Body of pancreas (tissue), 4 donors: ENCODE results near the gene MT1B. TPM values are rescaled to one million over a fixed set of nuclear protein-coding genes. Genes with fewer than 3 reads are reported as not detected.

ENCODE experiments used
- ATAC-seq: fragments of 150-250 bp; one replicate; pipeline ENCODE4 v1.9.1; 2016
- DNase-seq, 4 donors: peaks; one replicate each; pipeline ENCODE4 v3.0.0-alpha.2; 2019
- H3K27ac ChIP-seq, 4 donors: fragments of 200-600 bp; sonication (generic); 1 replicate in 3 of 4; 2 replicates in 1 of 4; pipeline versions ENCODE4 v1.5.1 to v1.6.1; 2016 to 2019; ENCODE audit warnings: mild to moderate bottlenecking in 1 of 4, mixed read lengths in 1 of 4, moderate library complexity in 1 of 4
- H3K27me3 ChIP-seq, 2 donors: fragments of 200-600 bp; sonication (generic); one replicate each; pipeline ENCODE4 v1.6.0; 2016; ENCODE audit warnings: mild to moderate bottlenecking in 1 of 2
- H3K36me3 ChIP-seq, 2 donors: fragments of 200-600 bp; sonication (generic); replicated peaks in 1 of 2; 2 replicates each; pipeline ENCODE4 v1.5.1; 2016; ENCODE audit warnings: low read depth in 2 of 2; ENCODE audit not compliant: insufficient read depth in 1 of 2
- H3K4me1 ChIP-seq: fragments of 200-600 bp; sonication (generic); one replicate; pipeline ENCODE4 v1.6.0; 2016
- H3K4me3 ChIP-seq, 2 donors: fragments of 200-600 bp; sonication (generic); 1 replicate in 1 of 2; 2 replicates in 1 of 2; pipeline ENCODE4 v1.5.1; 2016 to 2019
- H3K9me3 ChIP-seq, 3 donors: fragments of 200-600 bp; sonication (generic); 1 replicate in 2 of 3; 2 replicates in 1 of 3; pipeline ENCODE4 v1.5.1; 2016
- CTCF ChIP-seq, 7 experiments: fragments of 450-650 bp in 4 of 7; fragments of 200-600 bp in 3 of 7; sonication (generic) in 3 of 7; IDR thresholded peaks; one replicate each; pipeline ENCODE4 v1.5.1; 2016 to 2019; ENCODE audit warnings: antibody characterized with exemption in 7 of 7
- POLR2A ChIP-seq, 3 donors: fragments of 450-650 bp; IDR thresholded peaks; one replicate each; pipeline ENCODE4 v1.6.1; 2016; ENCODE audit warnings: antibody characterized with exemption in 3 of 3, mild to moderate bottlenecking in 2 of 3
- WGBS, 2 donors: methylation state at CpG; one replicate each; pipeline ENCODE4 v1.1.5; 2017; 5-methylcytosine and 5-hydroxymethylcytosine counted together
- intact Hi-C: fragments of 100-400 bp; cut with DNase I; formaldehyde crosslinking; loops from one replicate; pipeline ENCODE4 v1.15.1; 2023
- total RNA-seq, 2 donors: library from RNA; depleted of rRNA; stranded (reverse); fragments of >200 nt; gene quantifications; one replicate each; pipeline ENCODE4 v1.1.0, GENCODE V29; 2016

The MT1B gene
- total RNA-seq, 2 donors from 2014 or later, result not detected

- intact Hi-C loops, result no loop called here
- ATAC-seq, result no peak
Observed at GRCh38 chr16:56623637-56624036, 28.0 kb upstream of the MT1B start.

DNA sequence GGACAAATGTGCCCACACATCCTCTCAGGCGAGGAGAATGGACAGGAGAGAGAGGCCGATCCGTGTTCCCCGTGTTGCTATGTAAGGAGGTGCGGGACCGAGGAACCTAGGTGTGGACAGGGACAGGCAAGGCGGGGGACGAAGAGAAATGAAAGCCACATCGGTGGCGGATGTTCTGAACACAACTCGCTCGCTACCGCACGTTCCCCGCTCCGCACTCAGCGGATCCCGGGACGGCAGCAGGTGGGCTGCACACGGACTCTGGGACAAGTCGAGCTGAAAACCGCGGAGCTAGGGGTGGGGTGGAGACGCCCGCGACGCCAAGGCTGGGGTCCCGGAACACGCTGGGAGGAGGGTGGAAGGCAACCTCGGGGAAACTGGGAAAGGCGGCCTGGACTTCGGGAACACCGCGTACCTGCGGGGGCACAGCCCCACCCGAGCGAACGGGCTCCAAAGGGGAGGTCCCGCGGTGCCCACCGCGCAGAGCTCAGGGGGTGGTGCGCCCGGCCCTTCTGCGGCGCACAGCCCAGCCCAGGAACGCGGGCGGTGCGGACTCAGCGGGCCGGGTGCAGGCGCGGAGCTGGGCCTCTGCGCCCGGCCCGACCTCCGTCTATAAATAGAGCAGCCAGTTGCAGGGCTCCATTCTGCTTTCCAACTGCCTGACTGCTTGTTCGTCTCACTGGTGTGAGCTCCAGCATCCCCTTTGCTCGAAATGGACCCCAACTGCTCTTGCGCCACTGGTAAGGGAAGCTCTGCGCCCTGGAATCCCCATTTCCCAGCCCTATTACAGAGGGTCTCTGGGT, 26.3 kb upstream of the MT1B start, which contains the start of gene MT1E:
TSS of gene MT1E (plus strand) at position 642 of the 803 bp plus-strand sequence. CDS start at position 713, 71 bp downstream.
- H3K27ac ChIP-seq, result peak within 1 kb of the TSS; percentile 93 to 98 (median 98)
- DNase-seq (peak; percentile 86 to 96 (median 90)), ATAC-seq (peak; percentile 88)
- H3K4me3 ChIP-seq, result peak within 1 kb of the TSS; percentile 29 to 40
- intact Hi-C loops, result no loop called here
- peaks cover 30% of the 10 kb centered on the region for H3K4me1 ChIP-seq
- H3K9me3 ChIP-seq, result no peaks in the 10 kb centered on the region
- WGBS, 2 donors, result 0 to 4% methylated on average over 23 to 62 of the region's 62 CpGs
- TF ChIP-seq POLR2A (IDR thresholded peaks at IDR 0.05), result peak; percentile 92 to 99 (median 99)
- TF ChIP-seq CTCF (IDR thresholded peaks at IDR 0.05), result peak in 1 of 7 experiments; percentile 21
- H3K36me3 ChIP-seq, result no peaks in the 10 kb centered on the region
- H3K27me3 ChIP-seq, result no peaks in the 10 kb centered on the region

More at GRCh38 chr16:56623637-56624036, 28.0 kb upstream of the MT1B start:
- Histone ChIP-seq H3K27ac (no peak overlapping the region), H3K36me3 (no peaks in the 10 kb centered on the region), H3K9me3 (no peaks in the 10 kb centered on the region), H3K4me3 (no peak overlapping the region), H3K4me1 (peaks cover 40% of the 10 kb centered on the region), H3K27me3 (no peaks in the 10 kb centered on the region)
- 89 to 95% methylated on average over 2 of the region's 2 CpGs for WGBS, 2 donors
- no peak for DNase-seq
- TF ChIP-seq POLR2A (IDR thresholded peaks at IDR 0.05) (no peak), CTCF (IDR thresholded peaks at IDR 0.05) (no peak)

DNA sequence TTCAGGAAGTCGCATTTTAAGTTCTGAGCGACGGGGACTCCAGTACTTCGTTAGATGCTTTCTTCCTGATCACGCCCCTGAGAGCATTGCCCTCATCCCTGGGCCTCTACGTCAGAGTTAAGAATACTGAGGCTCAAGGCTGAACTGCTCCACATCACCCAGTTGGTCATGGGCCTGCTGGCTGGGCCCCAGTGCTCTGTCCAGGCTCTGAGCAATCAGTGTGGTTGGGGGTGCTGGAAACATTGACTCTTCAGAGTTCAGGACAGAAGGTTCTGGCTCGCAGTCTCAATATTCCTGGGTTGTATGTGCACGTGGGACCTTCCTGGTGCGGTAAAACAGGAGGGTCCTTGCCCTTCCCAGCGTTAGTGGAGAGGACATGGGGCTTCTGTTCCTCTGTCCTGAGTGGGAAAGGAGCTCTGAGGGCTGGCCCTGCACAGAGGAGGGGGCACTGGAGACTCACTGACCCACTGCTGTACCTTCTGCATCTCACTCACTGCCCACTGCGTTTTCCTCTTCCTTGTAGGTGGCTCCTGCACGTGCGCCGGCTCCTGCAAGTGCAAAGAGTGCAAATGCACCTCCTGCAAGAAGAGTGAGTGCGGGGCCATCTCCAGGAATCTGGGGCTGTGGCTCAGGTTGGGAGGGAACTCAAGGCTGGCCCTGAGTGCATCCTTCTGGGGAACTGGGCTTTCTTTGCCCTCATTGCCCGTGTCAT, 25.6 kb upstream of the MT1B start:
- ATAC-seq (peak; percentile 69), DNase-seq (peak; percentile 71 to 87 (median 80))
- H3K36me3 ChIP-seq, result no peaks in the 10 kb centered on the region
- 4 to 6% methylated on average over 14 to 16 of the region's 16 CpGs for WGBS, 2 donors
- peak overlapping the region; percentile 93 to 98 (median 98) for H3K27ac ChIP-seq
- intact Hi-C loops, result no loop called here
- peaks cover 30% of the 10 kb centered on the region for H3K4me1 ChIP-seq
- no peaks in the 10 kb centered on the region for H3K27me3 ChIP-seq
- H3K9me3 ChIP-seq, result no peaks in the 10 kb centered on the region
- H3K4me3 ChIP-seq, result peak overlapping the region; percentile 29 to 40
- TF ChIP-seq CTCF (IDR thresholded peaks at IDR 0.05), result no peak
- TF ChIP-seq POLR2A (IDR thresholded peaks at IDR 0.05), result no peak

DNA sequence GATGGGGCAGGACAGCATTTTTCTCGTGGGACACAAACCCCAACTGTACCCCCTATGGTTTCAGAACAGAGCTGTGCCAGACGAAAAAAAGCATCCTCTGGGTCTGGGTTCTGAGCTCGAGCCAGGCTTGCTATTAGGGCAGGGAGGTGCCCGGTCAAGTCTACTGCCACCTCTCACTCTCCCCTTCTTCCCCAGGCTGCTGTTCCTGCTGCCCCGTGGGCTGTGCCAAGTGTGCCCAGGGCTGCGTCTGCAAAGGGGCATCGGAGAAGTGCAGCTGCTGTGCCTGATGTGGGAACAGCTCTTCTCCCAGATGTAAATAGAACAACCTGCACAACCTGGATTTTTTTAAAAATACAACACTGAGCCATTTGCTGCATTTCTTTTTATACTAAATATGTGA, 25.0 kb upstream of the MT1B start:
- H3K4me1 ChIP-seq, result peaks cover 36% of the 10 kb centered on the region
- H3K9me3 ChIP-seq, result no peaks in the 10 kb centered on the region
- ATAC-seq, result no peak
- no peaks in the 10 kb centered on the region for H3K36me3 ChIP-seq
- H3K27ac ChIP-seq, result peak overlapping the region; percentile 93 to 98 (median 98)
- intact Hi-C loops, result no loop called here
- 13 to 19% methylated on average over 6 to 7 of the region's 7 CpGs for WGBS, 2 donors
- peak overlapping the region; percentile 29 to 40 for H3K4me3 ChIP-seq
- no peaks in the 10 kb centered on the region for H3K27me3 ChIP-seq
- TF ChIP-seq POLR2A (IDR thresholded peaks at IDR 0.05) (no peak), CTCF (IDR thresholded peaks at IDR 0.05) (no peak)
- peak in 2 of 4 donors; percentile 29 to 54 for DNase-seq
